DMS 273 treated with DMSO at 0.1 percent for 48 hours (cell line): Measurements from ENCODE around the gene MINDY2.
"Not testable (repeated sequence)": the region's sequence is repeated elsewhere in the genome, so short reads cannot be mapped to it uniquely, and the experiment has no call there.

Experiments used
- DNase-seq: peaks from one replicate; lab custom pipeline; 2025; lab: John Stamatoyannopoulos, UW

The MINDY2 gene

DNA sequence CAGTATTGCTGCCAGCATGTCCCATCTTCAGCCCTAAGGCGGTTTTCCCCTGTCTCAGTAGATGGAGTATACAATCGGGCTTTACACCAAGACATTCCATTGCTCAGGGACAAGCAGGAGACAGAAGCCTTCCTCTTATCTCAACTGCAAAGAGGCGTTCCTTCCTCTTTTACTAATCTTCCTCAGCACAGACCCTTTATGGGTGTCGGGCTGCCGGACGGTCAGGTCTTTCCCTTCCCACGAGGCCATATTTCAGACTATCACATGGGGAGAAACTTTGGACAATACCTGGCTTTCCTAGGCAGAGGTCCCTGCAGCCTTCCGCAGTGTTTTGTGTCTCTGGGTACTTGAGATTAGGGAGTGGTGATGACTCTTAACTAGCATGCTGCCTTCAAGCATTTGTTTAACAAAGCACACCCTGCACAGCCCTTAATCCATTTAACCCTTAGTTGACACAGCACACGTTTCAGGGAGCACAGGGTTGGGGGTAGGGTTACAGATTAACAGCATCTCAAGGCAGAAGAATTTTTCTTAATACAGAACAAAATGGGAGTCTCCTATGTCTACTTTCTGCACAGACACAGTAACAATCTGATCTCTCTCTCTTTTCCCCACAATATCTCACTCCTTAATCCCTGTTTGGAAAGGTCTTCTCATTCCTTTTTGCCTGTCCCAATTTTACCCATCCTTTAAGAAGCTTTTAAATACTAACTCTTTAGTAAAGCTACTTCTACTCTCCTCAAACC is 62.8 kb downstream of the MINDY2 start:
- not testable (repeated sequence) for DNase-seq

DNA sequence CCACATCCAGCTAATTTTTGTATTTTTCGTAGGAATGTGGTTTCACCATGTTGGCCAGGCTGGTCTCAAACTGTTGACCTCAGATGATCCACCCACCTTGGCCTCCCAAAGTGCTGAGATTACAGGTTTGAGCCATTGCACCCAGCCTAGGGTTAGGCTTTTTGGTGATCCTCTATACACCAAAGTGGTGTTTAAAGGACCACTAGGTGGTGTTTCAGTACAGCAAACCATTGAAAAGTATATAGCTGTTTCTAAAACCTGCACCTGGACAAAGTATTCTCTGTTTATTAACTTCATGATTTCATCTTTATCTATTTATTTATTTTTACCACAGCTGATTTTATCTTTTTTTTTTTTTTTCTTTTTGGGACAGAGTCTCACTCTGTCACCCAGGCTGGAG is 68.4 kb downstream of the MINDY2 start:
- no peak for DNase-seq

DNA sequence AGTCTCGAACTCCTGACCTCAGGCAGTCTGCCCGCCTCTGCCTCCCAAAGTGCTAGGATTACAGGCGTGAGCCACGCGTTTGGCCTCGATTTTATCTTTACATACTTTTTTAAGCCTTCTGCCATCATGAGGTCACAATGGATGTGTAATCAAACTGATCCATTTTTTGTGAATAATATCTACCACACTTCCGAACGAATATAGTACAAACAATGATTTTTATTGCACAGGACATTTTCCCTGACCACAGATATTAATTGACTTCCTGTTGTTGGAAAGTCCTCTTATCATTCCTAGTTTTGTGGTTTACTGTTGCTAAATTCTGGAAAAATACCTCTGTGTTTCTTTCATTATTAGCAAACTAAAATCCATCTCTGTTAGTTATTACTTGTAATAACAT is 68.9 kb downstream of the MINDY2 start:
- DNase-seq, result no peak

DNA sequence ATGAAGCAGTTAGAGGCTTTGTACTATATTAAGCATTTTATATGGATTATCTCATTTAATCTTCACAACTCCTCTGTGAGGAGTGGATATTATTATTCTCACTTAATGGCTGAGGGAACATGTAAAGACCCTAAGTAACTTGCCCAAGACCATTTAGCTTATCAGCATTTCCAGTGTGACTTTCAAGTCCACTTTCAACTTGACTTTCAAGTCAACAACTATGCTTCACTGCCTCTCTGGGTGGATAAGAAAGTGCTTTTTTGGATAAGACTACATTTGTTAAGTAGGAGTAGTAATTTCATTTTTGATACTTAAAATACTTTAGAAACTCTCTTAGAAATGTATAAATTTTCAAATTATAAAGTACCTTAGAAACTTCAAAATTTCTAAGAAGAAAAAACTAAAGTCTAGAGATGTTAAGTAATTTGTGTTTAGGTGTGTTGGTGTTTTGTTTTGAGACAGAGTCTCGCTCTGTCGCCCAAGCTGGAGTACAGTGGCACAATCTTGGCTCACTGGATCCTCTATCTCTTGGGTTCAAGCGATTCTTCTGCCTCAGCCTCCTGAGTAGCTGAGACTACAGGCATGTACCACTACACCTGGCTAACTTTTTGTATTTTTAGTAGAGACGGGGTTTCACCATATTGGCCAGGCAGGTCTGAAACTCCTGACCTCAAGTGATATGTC is 71.8 kb downstream of the MINDY2 start:
- DNase-seq, result no peak

DNA sequence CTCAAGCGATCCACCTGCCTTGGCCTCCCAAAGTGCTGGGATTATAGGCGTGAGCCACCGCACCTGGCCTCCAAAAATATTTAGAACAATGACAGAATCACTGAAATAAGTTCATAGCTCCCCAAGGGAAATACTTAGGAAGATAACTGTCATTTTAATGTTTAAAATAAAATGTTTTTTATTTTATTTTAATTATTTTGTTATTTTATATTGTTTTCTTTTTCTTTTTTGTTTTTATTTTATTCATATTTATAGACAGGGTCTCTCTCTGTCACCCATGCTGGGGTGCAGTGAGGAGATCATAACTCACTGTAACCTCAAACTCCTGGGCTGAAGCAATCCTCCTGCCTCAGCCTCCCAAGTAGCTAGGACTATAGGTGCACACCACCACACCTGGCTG is 80.1 kb downstream of the MINDY2 start:
- not testable (repeated sequence) for DNase-seq

DNA sequence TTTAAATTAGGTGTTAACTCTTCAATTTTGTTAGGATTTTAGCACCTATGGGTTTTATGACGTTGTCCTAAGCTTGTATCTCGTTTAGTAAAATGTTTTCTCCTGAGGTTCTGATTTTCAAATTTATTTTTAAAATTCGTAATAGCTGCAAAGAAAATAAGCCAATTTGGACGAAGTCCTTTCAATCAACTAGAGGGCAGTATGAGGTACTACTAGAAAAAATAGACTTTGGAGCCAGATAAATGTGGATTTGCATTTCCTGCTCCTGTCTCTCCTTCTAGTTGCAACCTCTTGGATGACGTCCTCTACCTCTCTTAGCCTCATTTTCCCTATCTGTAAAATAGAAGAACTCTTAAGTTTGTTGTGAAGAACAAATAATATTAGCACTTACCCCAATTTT is 81.2 kb downstream of the MINDY2 start:
- DNase-seq, result no peak

DNA sequence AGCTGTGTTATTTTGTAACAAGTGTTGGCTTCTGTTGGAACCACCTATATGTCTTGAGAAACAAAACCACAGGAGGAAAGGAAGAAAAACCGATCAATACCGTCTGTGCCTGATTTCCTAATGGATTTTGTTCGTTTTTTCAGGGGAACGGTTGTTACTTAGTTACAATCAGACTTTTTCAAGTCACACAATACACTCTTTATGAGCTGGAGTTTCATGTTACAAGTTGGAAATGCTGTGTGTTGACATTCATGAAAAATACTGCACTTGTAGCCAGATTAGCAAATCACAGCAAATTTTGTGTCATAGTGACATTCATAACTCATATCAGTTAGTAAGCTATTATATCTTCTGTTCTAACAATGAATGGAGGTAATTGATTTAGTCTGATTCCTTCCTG is 83.5 kb downstream of the MINDY2 start:
- DNase-seq, result no peak

DNA sequence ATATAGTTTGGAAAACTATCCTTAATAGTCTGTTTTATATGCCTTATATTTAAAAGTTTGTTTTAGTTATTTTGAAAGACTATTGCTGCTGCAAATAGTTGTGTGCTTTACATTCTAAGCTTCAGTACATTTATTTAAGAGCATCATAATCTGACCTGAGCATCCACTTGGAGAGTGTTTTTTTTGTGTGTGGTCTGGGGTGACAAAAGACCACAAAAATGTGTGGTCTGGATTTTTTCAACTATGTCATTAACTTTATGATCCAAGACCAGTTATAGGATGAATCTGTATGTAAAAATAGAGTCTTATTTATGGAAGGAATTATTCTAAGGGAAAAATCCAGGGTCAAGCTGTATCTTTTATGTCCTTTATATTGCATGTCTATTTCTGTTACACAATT is 85.0 kb downstream of the MINDY2 start:
- DNase-seq, result no peak

DNA sequence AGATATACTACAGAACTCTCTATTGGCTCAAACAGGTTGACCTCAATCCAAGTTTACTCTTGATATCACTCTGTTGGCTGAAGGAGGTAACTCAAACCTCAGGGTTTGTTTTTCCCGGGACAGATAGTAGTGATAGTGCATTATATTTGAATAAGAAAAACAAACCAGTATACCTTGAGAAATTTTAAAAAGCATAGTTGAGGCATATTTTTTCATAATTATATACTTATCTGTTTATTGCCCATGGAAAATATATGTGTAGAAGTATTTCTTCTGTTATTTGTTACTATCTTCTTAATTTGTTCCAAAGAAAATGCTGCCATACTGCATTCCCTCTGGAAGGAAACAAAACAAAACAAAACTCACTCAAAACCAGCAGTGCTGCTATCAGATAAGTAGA is 85.5 kb downstream of the MINDY2 start:
- DNase-seq, result not testable (repeated sequence)

DNA sequence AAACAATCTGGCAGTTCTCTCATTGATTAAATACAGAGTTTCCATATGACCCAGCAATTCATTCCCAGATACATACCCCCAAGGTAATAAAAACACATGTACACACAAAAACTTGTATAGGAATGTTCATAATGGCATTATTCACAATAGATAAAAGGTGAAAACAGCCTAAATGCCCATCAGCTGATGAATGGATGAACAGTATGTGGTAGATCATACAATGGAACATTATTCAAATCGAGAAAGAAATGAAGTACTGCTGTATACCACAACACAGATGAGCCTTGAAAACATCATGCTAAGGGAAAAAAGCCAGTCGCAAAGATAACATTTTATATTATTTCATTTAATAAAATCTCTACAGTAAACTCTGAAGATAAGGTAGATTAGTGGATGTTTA is 91.2 kb downstream of the MINDY2 start:
- DNase-seq, result no peak

DNA sequence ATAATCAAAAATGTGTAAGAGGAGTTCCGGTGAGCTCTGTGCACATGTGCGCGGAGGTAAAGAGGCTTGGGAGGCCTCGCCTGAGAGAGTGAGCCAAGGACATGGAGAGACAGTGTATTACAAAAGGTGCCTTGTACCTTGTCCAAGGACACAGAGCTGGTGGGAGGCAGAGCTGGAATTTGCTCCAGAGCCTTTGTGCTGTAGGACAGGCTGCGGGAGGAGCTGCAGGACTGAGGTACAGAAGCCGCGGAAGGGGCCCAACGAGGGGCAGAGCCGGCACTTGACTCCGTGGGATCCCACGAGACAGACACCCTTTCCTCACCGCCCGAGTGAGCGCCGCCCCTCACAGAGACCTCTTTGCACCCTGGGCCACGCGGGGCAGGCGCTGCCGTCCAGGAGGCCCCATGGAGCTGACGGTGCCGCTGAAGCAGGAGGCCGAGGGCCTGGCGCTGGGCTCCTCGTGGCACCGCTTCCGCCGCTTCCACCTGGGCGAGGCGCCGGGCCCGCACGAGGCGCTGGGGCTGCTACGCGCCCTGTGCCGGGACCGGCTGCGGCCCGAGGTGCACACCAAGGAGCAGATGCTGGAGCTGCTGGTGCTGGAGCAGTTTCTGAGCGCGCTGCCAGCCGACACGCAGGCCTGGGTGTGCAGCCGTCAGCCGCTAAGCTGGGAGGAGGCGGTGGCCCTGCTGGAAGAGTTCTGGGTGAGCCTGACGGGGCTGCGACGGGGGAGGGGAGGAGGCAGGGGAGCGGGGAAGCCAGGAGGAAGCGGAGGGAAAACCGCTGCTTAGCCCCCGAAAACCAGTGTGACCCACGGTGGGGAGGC is 93.7 kb downstream of the MINDY2 start:
- DNase-seq, result no peak

DNA sequence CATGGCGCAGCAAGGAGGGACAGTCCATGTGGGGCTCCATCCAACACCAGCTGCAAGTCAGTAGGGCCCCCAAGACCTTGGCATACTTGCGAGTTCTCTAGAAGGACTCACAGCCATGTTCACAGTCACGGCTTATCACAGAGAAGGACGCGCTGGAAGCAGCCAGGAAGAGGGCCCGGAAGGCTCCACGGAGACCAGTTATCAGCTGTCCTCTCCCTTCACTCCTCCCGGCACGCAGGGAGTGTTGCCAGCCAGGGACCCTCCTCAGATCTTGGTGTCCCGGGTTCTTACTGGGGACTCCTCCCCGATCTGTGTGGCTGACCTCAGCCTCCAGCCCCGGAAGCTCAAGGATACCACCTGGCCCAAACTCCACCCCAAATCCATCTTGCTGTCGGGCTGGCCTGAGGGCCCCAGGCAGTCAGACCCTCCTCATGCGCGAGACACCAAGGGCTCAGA is 94.4 kb downstream of the MINDY2 start:
- no peak for DNase-seq

DNA sequence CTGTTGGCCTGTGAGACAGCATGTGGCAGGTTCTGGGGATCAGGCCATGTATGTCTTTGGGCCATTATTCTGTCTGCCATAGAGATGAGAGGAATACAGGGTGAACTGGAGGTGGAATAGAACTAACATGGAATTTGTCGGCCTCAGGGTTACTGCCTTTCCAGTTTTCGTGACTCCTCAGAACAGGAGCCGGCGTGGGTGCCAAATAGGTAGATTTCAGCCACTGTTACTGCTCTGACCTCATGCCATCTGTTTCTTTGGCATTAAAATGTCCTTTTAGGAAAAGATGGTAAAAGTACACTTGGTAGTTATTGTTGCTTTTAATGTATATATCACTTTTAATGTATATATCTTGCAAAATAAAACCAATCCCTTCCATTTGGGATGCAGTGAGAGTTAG is 96.8 kb downstream of the MINDY2 start:
- DNase-seq, result no peak

DNA sequence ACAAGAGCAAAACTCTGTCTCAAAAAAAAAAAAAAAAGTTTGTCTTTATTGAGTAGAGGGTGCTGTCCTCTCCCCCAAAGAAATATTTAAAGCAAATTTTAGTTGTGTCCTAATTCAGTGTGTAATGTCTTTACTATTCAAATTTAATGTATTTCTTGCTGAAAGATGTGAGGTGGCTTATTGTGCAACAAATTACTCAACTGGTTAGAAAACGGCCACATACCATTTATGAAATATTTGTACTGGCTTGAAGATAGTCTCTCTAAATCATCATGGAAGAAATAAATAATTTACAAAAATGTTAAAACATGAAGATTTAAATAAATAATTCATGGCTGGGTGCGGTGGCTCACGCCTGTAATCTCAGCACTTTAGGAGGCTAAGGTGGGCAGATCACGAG is 99.3 kb downstream of the MINDY2 start:
- DNase-seq, result no peak

DNA sequence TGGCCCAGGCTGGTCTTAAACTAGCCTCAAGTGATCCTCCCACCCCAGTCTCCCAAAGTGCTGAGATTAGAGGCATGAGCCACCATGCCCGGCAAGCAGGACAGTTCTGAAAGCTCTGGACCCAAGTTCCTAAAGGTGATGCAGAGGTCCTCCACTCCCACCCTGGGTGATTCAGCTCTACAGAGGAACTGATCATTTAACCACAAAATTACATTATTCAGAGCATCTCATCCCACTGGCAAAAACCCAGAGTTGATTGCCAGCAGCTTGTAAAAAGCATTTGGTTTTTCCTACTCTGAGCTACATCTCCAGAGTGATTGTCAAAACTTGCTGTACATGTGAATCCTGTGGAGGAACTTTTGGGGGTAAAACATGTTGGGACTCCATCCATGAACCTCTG is 102.2 kb downstream of the MINDY2 start:
- DNase-seq, result no peak

DNA sequence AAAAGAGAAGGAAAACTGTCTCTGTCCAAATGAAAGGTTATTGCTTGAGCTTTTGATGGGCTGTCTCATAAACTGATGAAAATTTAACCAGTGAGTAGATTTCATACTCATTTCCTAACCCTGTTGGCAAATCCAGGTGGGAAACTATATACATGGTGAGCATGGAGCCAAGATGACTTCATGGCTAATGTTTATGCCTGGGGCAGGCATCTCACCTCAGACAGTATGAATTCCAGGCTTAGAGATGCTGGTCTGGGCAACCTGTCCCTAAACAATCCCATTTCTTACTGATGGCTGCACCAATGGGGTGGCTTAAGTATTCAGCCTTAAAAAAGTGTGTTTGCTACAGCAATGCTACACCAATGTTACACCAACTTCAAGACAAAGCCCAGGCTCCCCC is 104.2 kb downstream of the MINDY2 start:
- DNase-seq, result no peak

DNA sequence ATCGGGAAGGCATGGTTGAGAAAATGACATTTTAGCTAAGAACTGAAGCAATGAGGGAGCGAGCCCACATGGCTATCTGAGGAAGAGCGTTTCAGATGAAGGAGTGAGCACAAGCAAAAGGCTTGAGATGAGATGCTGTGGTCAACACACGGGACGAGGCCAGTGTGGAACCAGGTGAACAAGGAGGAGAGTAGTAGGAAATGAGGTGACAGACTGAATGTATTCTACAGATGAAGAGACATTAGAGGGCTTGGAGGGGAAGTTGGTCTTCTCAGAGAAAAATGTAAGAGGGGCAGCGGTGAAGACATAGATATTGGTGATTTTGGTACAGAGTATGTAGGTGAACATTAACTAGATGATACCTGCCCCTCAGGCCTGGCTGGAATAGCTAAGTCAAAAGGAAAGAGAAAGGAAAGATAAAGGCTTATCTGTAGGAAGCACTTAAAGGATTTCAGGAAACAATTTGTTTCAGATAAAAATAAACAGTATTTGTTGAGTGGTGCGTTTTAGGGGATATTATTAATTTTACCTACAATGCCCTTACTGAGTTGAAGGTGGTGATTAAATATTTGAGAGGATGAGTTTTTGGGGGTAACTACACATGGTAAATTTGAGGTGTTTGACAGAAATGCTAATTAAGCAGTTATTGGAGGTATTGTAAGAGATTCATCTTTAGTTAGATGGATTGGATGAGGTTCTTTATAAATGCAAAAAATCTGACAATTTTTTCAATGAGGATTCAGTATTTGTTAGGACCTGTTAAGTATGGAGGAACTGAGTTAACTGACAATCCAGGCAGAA is 105.4 kb downstream of the MINDY2 start:
- no peak for DNase-seq

DNA sequence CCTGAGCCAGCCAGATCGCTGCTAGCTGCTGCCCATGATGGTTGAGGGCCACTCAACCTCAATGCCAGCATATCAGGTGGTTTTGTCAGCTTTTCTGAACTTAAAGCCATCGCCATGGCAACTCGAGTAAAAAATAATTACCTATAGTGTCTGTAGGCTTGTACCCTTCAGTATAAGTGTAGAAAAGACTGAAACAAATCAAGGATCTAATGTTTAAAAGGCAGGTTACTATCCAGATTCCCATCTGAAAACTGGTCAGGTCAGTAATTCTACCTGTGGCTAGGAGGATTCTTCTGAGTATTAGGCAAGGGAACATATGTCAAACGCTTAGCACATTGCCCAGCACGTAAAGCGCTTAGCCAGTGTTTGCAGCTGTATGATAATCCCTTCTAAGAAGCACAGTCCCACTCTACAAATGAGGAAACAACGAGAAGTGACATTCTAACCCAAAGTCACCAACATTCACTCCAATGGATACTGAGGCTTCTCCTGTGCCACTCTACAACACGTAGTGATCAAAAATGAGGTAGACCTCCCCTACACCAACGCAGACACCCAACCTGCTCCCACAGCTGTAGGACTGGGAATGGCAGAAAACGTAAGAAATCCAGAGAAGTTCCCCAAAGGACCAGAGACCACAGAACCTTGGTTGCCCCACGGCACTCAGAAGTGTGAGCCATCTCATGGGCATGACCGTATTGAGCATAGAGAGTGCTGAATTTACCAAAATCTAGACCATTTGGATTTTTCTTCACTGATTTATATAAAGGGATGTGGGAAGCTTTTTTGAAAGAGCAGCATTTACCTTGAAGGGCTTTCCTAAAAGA is 107.1 kb downstream of the MINDY2 start:
- DNase-seq, result no peak

DNA sequence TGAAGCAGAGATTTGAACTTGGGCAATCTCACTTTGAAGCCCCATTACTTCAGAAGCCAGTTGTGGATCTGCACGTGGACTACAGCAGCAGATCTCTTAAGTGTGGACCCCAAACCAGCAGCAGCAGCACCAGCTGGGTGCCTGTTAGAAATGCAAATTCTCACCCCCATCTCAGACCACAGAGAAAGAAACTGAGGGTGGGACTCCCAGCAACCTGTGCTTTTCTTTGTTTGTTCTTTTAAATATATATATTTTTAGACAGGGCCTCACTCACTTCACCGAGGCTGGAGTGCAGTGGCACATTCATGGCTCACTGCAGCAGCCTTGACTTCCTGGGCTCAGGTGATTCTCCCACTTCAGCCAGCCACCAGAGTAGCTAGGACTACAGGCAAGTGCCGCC is 109.2 kb downstream of the MINDY2 start:
- DNase-seq, result no peak

DNA sequence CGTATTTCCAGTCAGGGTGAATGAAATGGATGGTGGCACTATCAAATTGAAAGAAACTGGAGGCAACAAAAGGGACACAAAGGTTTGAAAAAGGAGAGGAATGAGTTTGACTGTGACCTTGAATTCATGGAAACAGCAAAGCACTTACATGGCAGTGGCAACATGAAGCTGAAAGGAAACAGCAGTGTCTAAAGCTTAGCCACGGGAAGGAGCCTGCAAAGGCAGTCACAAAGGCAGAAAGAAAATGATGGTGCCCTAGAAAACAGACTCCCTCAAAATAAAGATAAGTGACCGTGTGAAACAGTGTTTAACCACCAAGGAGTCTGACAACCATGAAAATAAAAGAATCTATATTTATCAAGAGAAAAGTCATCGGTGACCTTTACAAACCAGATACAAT is 111.1 kb downstream of the MINDY2 start:
- DNase-seq, result no peak

DNA sequence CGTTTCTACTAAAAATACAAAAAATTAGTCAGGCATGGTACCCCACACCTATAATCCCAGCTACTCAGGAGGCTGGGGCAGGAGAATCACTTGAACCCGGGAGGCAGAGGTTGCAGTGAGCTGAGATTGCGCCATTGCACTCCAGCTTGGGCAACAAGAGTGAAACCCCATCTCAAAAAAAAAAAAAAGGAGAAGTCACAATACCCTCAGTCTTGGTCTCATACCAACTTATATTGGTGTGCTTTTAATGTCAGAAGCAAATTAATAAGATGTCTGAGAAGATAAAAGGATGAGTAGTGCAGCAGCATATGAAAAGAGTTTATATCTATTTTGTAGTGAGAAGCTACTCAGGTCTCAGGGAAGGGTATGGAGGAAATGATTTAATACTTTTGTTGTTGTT is 112.8 kb downstream of the MINDY2 start:
- DNase-seq, result not testable (repeated sequence)
